CD4-positive, alpha-beta T cell treated with Interleukin-4 for 1 hour (primary cell): ENCODE results near the gene PGAM2.

ENCODE experiments used
- DNase-seq, 2 donors: peaks; one replicate each; pipeline ENCODE4 v3.0.0-alpha.2; 2020 to 2022

PGAM2 gene

DNA sequence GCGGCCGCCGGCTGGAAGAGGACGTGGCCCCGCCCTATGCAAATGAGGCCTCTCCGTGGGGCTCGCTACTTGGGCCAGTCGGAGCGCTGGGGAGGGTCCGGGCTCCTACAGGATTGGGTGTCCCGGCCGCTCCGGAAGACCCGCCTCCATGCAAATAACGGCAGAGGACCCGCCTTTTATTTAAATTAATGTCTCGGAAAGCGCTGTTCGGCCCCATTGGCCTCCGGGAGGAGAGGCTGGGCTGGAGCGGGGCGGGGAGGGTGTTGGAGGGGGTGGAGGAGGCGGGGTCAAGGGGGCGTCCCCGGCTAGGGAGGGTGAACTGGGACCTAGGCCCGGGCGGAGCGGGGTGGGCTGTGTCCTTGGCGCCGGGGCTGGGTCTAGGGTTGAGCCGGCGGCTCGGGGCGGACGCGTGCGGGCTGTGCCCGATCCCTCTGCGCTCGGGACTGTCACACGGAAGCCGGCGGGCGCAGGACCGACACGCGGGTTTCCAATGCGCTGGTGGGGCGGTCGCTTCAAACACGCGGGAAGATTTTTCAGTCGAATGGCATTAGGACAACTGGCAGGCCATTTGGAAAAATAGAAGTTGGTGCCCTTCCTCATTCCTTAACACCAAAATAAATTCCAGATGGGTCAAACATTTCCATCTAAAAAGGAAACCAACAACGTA lies 17.3 kb upstream of the PGAM2 start:
- peak; percentile 99 to 100 for DNase-seq

GRCh38 chr7:44081266-44081748 lies 15.9 kb upstream of the PGAM2 start:
- peak; percentile 44 to 50 for DNase-seq

GRCh38 chr7:44080686-44081265 lies 15.4 kb upstream of the PGAM2 start:
- DNase-seq: no peak

DNA sequence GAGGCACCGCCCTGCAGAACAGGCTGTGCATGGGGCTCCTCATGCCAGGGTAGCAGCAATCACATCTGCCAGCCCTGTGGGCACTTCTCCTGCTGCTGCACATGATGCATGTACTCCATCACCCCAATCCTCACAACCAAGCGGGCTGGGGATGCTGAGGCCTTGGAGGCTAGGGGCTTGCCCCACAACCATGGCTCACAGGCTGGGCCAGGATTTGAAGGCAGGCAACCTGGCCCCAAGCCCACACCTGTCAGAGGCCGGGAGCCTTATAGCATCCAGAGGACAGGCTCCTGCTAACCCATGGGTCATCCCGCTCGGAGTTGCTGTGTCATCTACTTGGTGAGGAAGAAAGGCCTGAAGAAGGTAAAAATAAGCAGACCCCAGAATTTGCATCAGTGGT lies 14.8 kb upstream of the PGAM2 start:
- DNase-seq: no peak

GRCh38 chr7:44079331-44080021 lies 14.1 kb upstream of the PGAM2 start:
- no peak for DNase-seq

DNA sequence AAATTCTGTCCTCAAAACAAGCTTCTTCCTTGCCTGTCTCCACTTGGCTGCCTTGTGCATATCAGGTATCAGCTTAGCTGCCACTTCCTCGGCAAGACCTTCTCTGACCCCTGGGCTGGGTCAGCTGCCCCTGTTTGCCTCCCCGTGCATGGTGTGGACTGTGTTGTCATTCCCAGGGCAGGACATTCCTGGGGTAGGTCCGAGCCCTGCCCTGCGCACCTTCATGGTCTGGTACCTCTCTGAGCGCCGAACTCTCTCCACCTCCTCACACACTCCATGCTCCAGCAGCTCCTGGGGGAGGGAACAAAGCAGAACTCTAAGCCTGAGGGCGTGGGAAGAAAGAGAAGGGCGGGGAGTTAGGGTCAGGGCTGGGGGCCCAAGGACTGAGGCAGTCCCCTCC lies 13.2 kb upstream of the PGAM2 start:
- no peak for DNase-seq

GRCh38 chr7:44077681-44078091 lies 12.3 kb upstream of the PGAM2 start:
- DNase-seq: no peak

- DNase-seq: no peak
Observed at GRCh38 chr7:44077061-44077460, 11.7 kb upstream of the PGAM2 start.

DNA sequence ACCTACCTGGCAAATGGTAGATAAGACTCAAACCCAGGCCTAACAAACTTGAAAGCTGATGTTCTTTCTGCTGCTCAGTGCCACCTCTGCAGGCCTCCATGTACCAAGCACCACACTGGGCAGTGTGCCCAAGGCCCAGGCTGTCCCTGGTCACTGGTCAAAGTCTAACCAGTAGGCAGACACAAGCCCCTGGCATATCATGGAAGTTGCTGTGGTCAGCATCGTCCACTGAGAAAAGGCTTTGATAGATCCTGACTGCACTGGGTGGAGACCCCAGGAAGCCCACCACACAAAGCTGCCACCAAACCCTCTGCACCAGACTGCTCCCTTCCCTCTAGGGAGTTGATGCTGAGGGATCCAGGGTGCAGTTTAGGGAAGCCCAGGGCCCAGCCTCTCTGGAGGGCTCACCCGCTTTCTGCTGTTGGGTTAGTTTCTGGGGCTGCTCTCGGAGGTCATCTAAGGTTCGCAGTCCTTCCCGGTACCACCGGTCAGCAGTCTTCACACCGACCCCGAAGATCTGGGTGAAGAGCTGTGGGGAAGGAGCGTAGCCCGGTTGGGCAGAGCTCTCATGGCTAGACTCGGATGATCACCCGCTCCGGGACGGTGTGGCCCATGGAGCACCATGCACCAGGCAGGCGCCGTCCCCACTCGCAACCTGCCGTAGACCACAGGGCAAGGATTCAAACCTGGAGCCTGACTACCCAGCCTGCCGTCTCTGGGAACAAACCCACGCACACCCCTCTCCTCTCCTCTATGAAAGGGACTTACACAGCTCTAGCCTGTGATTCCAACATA lies 10.9 kb upstream of the PGAM2 start:
- DNase-seq: no peak

DNA sequence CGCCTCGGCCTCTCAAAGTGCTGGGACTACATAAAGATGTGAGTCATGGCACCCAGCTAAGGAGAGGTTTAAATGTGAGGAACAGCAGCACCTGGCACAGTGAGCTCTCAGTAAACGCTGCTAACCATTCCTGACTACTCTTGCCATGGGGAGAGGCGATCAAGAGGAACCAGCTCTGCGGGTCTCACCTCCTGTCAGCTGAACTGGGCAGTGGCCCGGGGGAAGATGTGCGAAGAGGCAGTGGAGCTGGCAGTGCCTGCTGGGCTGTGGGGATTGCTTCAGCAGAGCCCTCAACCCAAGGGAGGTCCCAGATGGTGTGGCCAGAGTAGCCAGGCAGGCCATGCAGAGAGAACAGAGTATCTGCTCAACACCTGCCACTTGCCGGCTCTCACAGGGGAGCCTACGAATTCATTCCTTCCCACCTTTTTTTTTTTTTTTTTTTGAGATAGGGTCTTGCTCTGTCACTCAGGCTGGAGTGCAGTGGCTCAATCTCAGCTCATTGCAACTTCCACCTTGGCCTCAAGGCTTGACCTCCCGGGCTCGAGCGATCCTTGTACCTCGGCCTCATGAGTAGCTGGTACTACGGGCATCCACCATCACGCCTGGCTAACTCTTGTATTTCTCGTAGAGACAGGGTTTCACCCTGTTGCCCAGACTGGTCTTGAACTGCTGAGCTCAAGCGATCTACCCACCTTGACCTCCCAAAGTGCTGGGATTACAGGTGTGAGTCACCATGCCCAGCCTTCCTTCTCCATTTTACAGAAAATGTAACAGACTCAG lies 10.1 kb upstream of the PGAM2 start:
- no peak for DNase-seq

GRCh38 chr7:44074349-44074695 lies 9.0 kb upstream of the PGAM2 start:
- no peak for DNase-seq

DNA sequence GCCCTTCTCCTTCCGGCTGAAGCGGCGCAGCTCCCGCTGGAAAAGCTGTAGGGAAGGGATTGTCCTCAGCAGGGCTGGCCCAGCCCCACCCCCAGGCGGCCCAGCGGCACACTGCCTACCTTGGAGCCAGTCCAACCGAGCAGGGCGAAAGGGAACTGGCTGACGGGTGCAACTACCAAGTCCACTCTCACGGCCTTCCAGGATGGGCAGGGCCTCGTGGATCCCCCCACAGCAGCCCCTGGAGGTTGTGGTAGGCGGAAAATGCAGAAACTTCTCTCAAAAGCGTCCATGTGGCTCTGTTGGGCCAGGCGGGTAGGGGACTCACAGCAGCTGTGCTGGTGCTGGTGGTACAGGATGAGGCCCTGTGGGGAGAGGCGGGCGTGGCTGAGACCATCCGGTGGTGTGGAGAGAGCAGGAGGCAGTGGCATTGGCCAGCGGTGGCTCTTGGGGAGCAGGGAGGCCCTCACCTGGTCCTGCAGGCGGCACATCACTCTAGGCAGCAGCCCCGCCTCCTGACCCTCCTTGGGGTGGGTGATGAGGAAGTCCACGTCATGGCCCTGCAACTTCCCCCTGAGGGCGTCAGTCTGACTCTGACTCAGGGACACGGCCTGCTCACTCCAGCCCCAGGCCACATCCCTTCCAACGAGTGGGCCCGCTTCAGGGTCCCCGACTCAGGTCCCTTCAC lies 8.4 kb upstream of the PGAM2 start:
- peak; percentile 55 to 87 for DNase-seq

- peak; percentile 42 to 58 for DNase-seq
Observed at GRCh38 chr7:44072364-44073231, 7.2 kb upstream of the PGAM2 start.

- DNase-seq: no peak
Observed at GRCh38 chr7:44071726-44072363, 6.5 kb upstream of the PGAM2 start.

GRCh38 chr7:44068054-44068453 lies 2.7 kb upstream of the PGAM2 start:
- no peak for DNase-seq

DNA sequence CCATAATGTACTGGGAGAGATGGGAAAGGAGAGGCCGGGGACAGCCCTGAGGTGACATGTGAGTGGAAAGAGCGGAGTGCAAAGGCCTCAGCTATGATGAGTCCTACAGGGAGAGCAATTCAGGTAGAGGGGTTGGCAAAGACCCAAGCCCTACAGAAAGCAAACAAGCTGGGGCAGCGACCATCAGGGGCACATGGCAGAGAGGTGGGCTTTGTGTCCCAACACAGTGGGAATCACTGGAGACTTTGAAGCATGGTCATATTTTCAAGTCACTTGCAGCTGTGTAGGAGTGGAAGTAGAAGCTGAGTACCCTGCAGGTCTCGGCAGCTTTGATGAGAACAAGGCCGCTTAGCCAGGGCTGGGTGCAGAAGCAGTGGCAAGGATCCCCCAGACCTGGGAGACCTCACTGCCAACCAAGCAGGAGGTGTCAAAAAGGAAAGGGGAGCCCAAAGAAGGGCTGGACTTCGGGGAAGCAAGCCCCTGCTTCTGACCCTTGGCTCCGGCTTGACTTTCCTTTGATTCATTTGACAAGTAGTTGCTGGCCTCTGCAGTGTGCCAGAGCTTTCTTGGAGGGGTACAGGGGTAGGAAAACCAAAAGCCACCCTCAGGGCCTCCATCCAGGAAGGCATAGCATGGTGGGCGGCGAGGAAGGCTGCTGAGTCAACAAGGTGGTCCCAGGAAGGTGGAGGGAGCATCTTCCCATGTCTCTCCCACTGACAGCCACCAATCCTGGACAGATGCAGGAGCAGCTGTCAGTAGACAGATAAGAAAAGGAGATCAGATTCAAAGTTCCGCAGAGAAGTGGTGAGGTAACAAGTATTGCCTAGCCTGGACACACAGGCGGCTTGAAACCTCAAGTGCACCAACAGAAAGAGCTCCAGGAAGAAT lies 1.9 kb upstream of the PGAM2 start:
- DNase-seq: no peak

DNA sequence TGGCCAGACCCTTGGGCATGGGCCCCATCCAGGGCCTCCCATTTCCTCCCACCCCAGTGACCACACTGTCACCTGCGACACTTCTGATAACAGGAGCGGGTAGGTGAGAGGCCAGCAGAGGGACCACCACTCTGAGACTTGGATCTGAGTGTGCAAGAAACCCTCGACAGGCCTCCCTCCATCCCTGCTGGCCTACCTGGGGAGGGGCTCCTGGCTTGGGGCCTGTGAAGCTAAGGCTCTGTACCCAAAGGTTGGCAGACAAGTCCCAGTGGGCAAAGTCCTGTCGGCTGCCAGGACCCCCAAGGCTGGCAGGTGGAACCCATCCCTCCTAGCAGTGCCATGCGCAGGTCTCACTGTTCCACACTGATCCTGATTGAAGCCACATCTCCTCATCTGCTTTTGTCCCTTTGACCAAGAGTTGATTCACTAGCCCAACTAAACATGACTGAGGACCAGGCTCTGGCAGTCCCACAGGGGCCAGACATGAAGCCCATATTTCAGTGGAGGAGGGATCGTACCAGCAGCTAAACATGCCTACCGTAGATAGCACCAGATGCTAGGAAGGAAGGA lies 1.2 kb upstream of the PGAM2 start:
- no peak for DNase-seq

GRCh38 chr7:44066111-44066460 lies 719 bp upstream of the PGAM2 start:
- DNase-seq: no peak

GRCh38 chr7:44064791-44065430 lies 456 bp downstream of the PGAM2 start:
- no peak for DNase-seq
